Activated CD8-positive, alpha-beta memory T cell treated with anti-CD3 and anti-CD28 coated beads, Interleukin-2, amount 10 ng/mL, durations not matched to agents 7 days and 5 days (primary cell): ENCODE results near the gene CRELD1. TPM values are rescaled to one million over a fixed set of nuclear protein-coding genes. Genes with fewer than 3 reads are reported as not detected.

Experiments
- total RNA-seq, 2 experiments: library from RNA; stranded (reverse); gene quantifications; one replicate each; pipeline ENCODE4 v1.2.3, GENCODE V29; 2021

The CRELD1 gene
- total RNA-seq, 2 experiments from 2014 or later = 17.4 to 18.9 TPM

Other genes starting within 250 kb of the CRELD1 start
- not detected for gene CPNE9, start 230.0 kb upstream of the CRELD1 start, total RNA-seq
- 10 to 100 TPM; 48.1 to 50.1 TPM for gene BRPF1, start 202.1 kb upstream of the CRELD1 start, total RNA-seq
- gene OGG1, start 183.9 kb upstream of the CRELD1 start, total RNA-seq = 10 to 100 TPM; 32.1 to 34.5 TPM
- 10 to 100 TPM; 31.7 to 57.7 TPM for gene CAMK1, start 163.9 kb upstream of the CRELD1 start, total RNA-seq
- gene TADA3, start 141.4 kb upstream of the CRELD1 start, total RNA-seq = 10 to 100 TPM; 89.8 to 90.6 TPM
- gene ARPC4, start 140.8 kb upstream of the CRELD1 start, total RNA-seq = 100 to 1,000 TPM; 274 to 300 TPM
- gene TTLL3, start 123.6 kb upstream of the CRELD1 start, total RNA-seq = 10 to 100 TPM; 40.4 to 77.5 TPM
- gene RPUSD3, start 89.8 kb upstream of the CRELD1 start, total RNA-seq = 10 to 100 TPM; 61.7 to 77.6 TPM
- gene CIDEC, start 53.6 kb upstream of the CRELD1 start, total RNA-seq = not detected
- 10 to 100 TPM; 27.9 to 44.0 TPM for gene JAGN1, start 43.2 kb upstream of the CRELD1 start, total RNA-seq
- gene IL17RE, start 31.0 kb upstream of the CRELD1 start, total RNA-seq = 1 to 10 TPM in 1 of 2 experiments, under 1 TPM in 1; 0.68 to 1.9 TPM
- under 1 TPM; 0.30 to 0.41 TPM for gene IL17RC, start 16.7 kb upstream of the CRELD1 start, total RNA-seq
- 1 to 10 TPM; 3.5 to 6.4 TPM for gene PRRT3, start 18.6 kb downstream of the CRELD1 start, total RNA-seq
- 10 to 100 TPM; 52.5 to 63.8 TPM for gene EMC3, start 53.0 kb downstream of the CRELD1 start, total RNA-seq
- gene FANCD2, start 92.6 kb downstream of the CRELD1 start, total RNA-seq = 100 to 1,000 TPM in 1 of 2 experiments, 10 to 100 TPM in 1; 75.1 to 109 TPM
- not detected for gene FANCD2OS, start 174.4 kb downstream of the CRELD1 start, total RNA-seq
- 100 to 1,000 TPM in 1 of 2 experiments, 10 to 100 TPM in 1; 86.9 to 106 TPM for gene BRK1, start 181.8 kb downstream of the CRELD1 start, total RNA-seq
- gene VHL, start 207.9 kb downstream of the CRELD1 start, total RNA-seq = 10 to 100 TPM; 68.2 to 75.7 TPM
- 1 to 10 TPM; 3.0 to 9.1 TPM for gene IRAK2, start 231.1 kb downstream of the CRELD1 start, total RNA-seq